ENCODE measurements around the gene NCOA7. TPM values are rescaled to one million over a fixed set of nuclear protein-coding genes. Genes with fewer than 3 reads are reported as not detected.

Gene NCOA7
- total RNA-seq, 1 donor from 2014 or later: 21.1 TPM

DNA sequence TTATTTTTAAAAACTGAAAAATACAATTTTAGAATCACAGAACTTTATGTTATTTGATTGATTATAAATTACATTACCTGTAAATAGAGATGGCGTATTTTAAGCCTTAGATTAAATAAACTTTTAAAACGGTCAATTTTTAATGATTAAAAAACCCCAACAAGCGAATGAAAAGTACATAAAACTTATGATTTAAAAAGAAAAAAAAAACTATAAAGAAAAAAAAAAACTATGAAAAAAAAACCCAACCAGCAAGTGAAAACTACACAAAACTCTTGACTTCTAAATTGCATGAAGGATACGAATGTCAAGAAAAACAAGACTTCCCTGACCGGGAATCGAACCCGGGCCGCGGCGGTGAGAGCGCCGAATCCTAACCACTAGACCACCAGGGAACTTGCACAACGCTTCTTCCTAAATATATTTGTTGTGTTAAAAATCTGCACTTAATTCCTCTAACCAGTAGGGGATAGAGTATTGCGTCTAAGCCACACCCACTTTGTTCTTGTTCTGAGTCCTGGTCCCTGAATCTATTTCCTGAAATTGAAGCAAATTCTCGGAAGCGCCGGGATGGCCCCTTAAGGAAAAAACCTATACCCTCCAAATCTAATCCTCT, 10.7 kb upstream of the NCOA7 start:
- Histone ChIP-seq H3K36me3 (ENCODE audit: control insufficient read depth, insufficient read depth, low read length) (no peaks in the 10 kb centered on the region), H3K4me3 (ENCODE audit: low read depth, low read length) (peak overlapping the region; percentile 79), H3K27me3 (ENCODE audit: control insufficient read depth, insufficient read depth, low read length) (no peaks in the 10 kb centered on the region)
- TF ChIP-seq, protein P1, sequence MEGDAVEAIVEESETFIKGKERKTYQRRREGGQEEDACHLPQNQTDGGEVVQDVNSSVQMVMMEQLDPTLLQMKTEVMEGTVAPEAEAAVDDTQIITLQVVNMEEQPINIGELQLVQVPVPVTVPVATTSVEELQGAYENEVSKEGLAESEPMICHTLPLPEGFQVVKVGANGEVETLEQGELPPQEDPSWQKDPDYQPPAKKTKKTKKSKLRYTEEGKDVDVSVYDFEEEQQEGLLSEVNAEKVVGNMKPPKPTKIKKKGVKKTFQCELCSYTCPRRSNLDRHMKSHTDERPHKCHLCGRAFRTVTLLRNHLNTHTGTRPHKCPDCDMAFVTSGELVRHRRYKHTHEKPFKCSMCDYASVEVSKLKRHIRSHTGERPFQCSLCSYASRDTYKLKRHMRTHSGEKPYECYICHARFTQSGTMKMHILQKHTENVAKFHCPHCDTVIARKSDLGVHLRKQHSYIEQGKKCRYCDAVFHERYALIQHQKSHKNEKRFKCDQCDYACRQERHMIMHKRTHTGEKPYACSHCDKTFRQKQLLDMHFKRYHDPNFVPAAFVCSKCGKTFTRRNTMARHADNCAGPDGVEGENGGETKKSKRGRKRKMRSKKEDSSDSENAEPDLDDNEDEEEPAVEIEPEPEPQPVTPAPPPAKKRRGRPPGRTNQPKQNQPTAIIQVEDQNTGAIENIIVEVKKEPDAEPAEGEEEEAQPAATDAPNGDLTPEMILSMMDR (IDR thresholded peaks at IDR 0.05; ENCODE audit: insufficient read depth, low read length, poor library complexity, severe bottlenecking): peak; percentile 3
- peak; percentile 77 for DNase-seq (ENCODE audit: low read depth)

DNA sequence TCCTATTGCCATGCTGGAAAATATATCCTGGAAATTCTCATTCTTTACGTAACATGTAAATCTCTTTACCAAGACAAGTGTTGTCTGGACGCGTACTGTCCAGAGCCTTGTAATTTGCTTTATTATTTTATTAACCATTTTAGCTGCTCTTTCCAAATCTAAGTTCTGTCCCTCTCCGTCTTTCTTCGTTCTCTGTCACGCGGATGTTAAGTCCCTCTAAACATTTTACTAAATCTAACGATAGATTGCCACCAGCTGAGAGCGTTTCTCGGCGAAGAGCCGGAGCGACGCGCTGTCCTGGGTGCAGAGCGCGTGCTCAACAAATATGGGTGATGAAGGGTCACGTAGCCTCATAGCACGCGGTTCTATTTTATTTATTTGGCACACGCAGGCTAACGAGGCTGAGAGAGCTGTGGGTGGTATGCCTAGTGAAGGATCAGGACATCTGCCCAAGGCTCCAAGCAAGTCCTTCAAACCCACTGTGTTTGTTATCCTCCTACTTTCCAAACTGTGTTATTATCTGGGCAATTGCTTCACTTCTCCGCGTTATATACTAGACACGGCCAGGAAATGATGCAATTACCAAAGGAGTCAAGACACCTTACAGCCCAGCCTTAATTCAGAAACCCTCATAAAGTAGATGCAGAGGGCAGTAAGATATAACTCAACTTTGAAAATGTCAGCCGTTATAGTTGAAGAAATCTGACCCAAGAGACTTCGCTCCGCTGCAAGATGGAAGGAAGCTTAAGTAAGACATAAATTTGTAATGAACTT, 10.0 kb upstream of the NCOA7 start:
- Histone ChIP-seq H3K4me3 (ENCODE audit: low read depth, low read length) (peak overlapping the region; percentile 79), H3K36me3 (ENCODE audit: control insufficient read depth, insufficient read depth, low read length) (no peaks in the 10 kb centered on the region), H3K27me3 (ENCODE audit: control insufficient read depth, insufficient read depth, low read length) (no peaks in the 10 kb centered on the region)
- TF ChIP-seq, protein P1 (IDR thresholded peaks at IDR 0.05; ENCODE audit: insufficient read depth, low read length, poor library complexity, severe bottlenecking): no peak
- no peak for DNase-seq (ENCODE audit: low read depth)

DNA sequence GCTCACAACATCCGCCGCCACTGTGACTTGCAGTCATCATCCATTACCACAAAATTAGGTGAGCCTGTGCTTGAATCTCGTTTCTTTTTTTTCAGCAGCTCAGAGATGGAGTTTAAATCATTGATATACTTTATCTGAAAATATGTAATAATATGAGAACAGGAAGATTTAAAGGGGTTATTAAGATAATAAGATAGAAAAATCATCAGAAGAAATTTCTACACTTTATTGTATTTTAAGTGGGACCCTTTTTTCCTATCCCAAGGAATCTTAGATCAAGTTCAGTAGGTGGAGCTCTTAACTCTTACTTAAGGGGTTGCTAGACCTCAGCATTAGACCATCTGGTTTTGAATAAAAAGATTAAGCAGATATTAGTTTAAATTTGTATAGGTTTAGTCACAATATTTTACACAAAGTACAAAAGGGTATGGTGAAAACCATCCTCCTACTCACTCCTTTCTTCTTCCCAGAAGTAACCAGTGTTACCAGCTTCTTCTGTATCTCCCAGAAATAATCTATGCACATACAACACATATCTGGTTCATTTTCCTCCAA, 9.4 kb upstream of the NCOA7 start:
- no peak for DNase-seq (ENCODE audit: low read depth)
- H3K4me3 ChIP-seq (ENCODE audit: low read depth, low read length): peak overlapping the region; percentile 79
- H3K36me3 ChIP-seq (ENCODE audit: control insufficient read depth, insufficient read depth, low read length): no peaks in the 10 kb centered on the region
- no peaks in the 10 kb centered on the region for H3K27me3 ChIP-seq (ENCODE audit: control insufficient read depth, insufficient read depth, low read length)
- TF ChIP-seq, protein P1 (IDR thresholded peaks at IDR 0.05; ENCODE audit: insufficient read depth, low read length, poor library complexity, severe bottlenecking): no peak

DNA sequence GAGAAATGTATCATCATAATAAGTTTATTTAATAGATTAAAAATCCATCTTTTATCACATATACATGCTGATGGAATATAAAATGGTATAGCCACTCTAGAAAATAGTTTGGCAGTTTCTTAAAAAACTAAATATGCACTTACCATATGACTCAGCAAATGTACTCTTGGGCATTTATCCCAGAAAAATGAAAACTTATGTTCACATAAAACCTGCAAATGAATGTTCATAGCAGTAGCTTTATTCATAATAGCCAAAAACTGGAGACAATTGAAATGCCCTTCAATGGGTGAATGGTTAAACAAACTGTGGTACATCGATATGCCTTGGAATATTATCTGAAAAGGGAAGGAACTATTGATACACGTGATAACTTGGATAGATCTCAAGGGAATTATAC, 6.4 kb upstream of the NCOA7 start:
- DNase-seq (ENCODE audit: low read depth): no peak
- TF ChIP-seq, protein P1 (IDR thresholded peaks at IDR 0.05; ENCODE audit: insufficient read depth, low read length, poor library complexity, severe bottlenecking): no peak
- no peaks in the 10 kb centered on the region for H3K36me3 ChIP-seq (ENCODE audit: control insufficient read depth, insufficient read depth, low read length)
- no peak overlapping the region for H3K4me3 ChIP-seq (ENCODE audit: low read depth, low read length)
- no peaks in the 10 kb centered on the region for H3K27me3 ChIP-seq (ENCODE audit: control insufficient read depth, insufficient read depth, low read length)

DNA sequence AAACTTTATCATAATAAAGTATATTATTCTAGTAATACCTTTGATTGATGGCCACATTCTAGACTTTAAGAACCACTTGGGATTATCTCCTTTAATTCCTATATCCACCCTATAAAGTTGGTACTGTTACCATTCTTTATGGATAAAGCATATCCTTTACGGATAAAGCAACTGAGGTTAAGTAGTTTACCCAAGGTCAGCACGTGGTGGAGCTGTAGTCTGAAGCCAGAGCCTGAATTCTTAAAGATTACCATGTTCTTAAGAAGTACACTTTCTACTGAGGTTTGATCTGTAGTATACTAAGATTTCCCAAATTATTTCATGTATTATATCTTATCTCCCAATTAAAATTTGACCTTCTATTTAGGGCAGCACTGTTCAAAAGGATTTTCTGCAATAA, 3.0 kb upstream of the NCOA7 start:
- H3K27me3 ChIP-seq (ENCODE audit: control insufficient read depth, insufficient read depth, low read length): no peaks in the 10 kb centered on the region
- TF ChIP-seq, protein P1 (IDR thresholded peaks at IDR 0.05; ENCODE audit: insufficient read depth, low read length, poor library complexity, severe bottlenecking): peak; percentile 17
- no peak for DNase-seq (ENCODE audit: low read depth)
- no peak overlapping the region for H3K4me3 ChIP-seq (ENCODE audit: low read depth, low read length)
- no peaks in the 10 kb centered on the region for H3K36me3 ChIP-seq (ENCODE audit: control insufficient read depth, insufficient read depth, low read length)

All from kidney epithelial cell (primary cell).